DND-41 (cell line): Measurements from ENCODE around the gene SRCIN1.
A peak's percentile ranks its signal among the peaks of the same experiment; 100 is the strongest.
"Not testable (repeated sequence)": the region's sequence is repeated elsewhere in the genome, so short reads cannot be mapped to it uniquely, and the experiment has no call there.

ENCODE experiments used
- ATAC-seq: fragments of 200-7000 bp; cut with Tn5 transposase; 3 replicates; pipeline ENCODE4 v1.9.1; 2021; ENCODE audit warnings: low read depth; ENCODE audit not compliant: insufficient read depth
- DNase-seq: peaks from one replicate; pipeline ENCODE4 v3.0.0-alpha.2; 2020
- H2AFZ ChIP-seq: 2 replicates; pipeline ENCODE4 v1.6.0; 2012; ENCODE audit warnings: low read depth, low read length
- H3K27ac ChIP-seq: 2 replicates; pipeline ENCODE4 v1.5.1; 2012; ENCODE audit warnings: low read length, inconsistent platforms
- H3K27me3 ChIP-seq: fragments of 200-600 bp; sonication (generic); 2 replicates; pipeline ENCODE4 v1.6.0; 2012; ENCODE audit warnings: low read length, mild to moderate bottlenecking, inconsistent platforms; ENCODE audit not compliant: insufficient read depth, poor library complexity
- H3K36me3 ChIP-seq: 2 replicates; pipeline ENCODE4 v1.5.1; 2012; ENCODE audit warnings: low read length, inconsistent platforms; ENCODE audit not compliant: insufficient read depth
- H3K4me1 ChIP-seq: 2 replicates; pipeline ENCODE4 v1.5.1; 2012; ENCODE audit warnings: mild to moderate bottlenecking, low read length; ENCODE audit not compliant: insufficient read depth
- H3K4me2 ChIP-seq: 2 replicates; pipeline ENCODE4 v1.6.0; 2012; ENCODE audit warnings: mild to moderate bottlenecking, moderate library complexity, low read length, inconsistent platforms; ENCODE audit not compliant: insufficient read depth
- H3K4me3 ChIP-seq, 2 experiments: fragments of 200-600 bp in 1 of 2; shearing (Covaris generic) in 1 of 2; 2 replicates each; pipeline ENCODE4 v1.5.1; 2012 to 2016; ENCODE audit warnings: inconsistent platforms in 2 of 2, low read length in 2 of 2, mild to moderate bottlenecking in 2 of 2, low read depth in 1 of 2, moderate library complexity in 1 of 2
- H3K79me2 ChIP-seq: 2 replicates; pipeline ENCODE4 v1.6.0; 2012; ENCODE audit warnings: low read length, inconsistent platforms; ENCODE audit not compliant: insufficient read depth
- H3K9ac ChIP-seq: 2 replicates; pipeline ENCODE4 v1.6.0; 2012; ENCODE audit warnings: low read depth, mild to moderate bottlenecking, inconsistent platforms, low read length, moderate library complexity
- H3K9me3 ChIP-seq: 2 replicates; pipeline ENCODE4 v1.5.1; 2012; ENCODE audit warnings: low read length, moderate library complexity, mild to moderate bottlenecking, inconsistent platforms; ENCODE audit not compliant: insufficient read depth, severe bottlenecking
- H4K20me1 ChIP-seq: 2 replicates; pipeline ENCODE4 v1.6.0; 2012; ENCODE audit warnings: low read length; ENCODE audit not compliant: insufficient read depth
- EZH2 ChIP-seq: IDR thresholded peaks from 3 replicates; pipeline ENCODE4 v1.6.1; 2012; ENCODE audit warnings: borderline replicate concordance, low read depth, mild to moderate bottlenecking, moderate library complexity, low read length, inconsistent platforms; ENCODE audit not compliant: severe bottlenecking
- TF ChIP-seq, protein P1 (sequence below): IDR thresholded peaks from 2 replicates; pipeline ENCODE4 v1.5.1; 2012; ENCODE audit warnings: borderline replicate concordance, low read length, moderate library complexity, mild to moderate bottlenecking; ENCODE audit not compliant: poor library complexity, severe bottlenecking; ENCODE audit errors: extremely low read depth

Gene SRCIN1

DNA sequence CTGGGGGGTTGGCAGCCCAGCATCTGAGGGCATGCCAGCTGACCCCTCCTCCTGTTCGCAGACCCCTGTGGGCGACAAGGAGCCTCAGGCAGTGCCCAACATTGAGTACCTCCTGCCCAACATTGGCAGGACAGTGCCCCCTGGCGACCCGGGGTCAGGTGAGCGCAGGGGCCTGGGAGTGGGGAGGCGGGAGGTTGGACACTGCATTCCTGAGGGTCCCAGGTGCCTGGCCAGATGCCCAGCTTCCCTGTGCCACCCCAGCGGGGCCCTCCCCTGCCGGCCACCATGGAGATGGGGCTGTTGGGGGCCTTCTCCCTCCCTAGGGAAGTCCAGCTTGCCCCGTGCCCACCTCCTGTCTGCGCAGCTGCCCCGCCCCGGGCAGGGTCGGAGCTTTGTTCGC lies 107.4 kb downstream of the SRCIN1 start:
- DNase-seq (no peak), ATAC-seq (no peak)
- Histone ChIP-seq H3K27me3 (no peaks in the 10 kb centered on the region), H3K79me2 (no peaks in the 10 kb centered on the region), H3K36me3 (peaks cover 61% of the 10 kb centered on the region), H2AFZ (no peak overlapping the region), H4K20me1 (no peaks in the 10 kb centered on the region), H3K4me3 (no peak overlapping the region), H3K27ac (no peak overlapping the region), H3K9ac (no peak overlapping the region), H3K9me3 (no peaks in the 10 kb centered on the region), H3K4me1 (no peaks in the 10 kb centered on the region), H3K4me2 (no peak overlapping the region)
- no peak for TF ChIP-seq EZH2
- TF ChIP-seq, protein P1, sequence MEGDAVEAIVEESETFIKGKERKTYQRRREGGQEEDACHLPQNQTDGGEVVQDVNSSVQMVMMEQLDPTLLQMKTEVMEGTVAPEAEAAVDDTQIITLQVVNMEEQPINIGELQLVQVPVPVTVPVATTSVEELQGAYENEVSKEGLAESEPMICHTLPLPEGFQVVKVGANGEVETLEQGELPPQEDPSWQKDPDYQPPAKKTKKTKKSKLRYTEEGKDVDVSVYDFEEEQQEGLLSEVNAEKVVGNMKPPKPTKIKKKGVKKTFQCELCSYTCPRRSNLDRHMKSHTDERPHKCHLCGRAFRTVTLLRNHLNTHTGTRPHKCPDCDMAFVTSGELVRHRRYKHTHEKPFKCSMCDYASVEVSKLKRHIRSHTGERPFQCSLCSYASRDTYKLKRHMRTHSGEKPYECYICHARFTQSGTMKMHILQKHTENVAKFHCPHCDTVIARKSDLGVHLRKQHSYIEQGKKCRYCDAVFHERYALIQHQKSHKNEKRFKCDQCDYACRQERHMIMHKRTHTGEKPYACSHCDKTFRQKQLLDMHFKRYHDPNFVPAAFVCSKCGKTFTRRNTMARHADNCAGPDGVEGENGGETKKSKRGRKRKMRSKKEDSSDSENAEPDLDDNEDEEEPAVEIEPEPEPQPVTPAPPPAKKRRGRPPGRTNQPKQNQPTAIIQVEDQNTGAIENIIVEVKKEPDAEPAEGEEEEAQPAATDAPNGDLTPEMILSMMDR = no peak

- not testable (repeated sequence) for H3K4me2 ChIP-seq, H3K9ac ChIP-seq, DNase-seq, H3K9me3 ChIP-seq, H3K4me3 ChIP-seq, H2AFZ ChIP-seq, H3K27ac ChIP-seq, ATAC-seq, H3K4me1 ChIP-seq, H3K79me2 ChIP-seq, H3K27me3 ChIP-seq, H4K20me1 ChIP-seq
- peaks cover 63% of the 10 kb centered on the region for H3K36me3 ChIP-seq
Observed at GRCh38 chr17:38497656-38498055, 108.1 kb downstream of the SRCIN1 start.

DNA sequence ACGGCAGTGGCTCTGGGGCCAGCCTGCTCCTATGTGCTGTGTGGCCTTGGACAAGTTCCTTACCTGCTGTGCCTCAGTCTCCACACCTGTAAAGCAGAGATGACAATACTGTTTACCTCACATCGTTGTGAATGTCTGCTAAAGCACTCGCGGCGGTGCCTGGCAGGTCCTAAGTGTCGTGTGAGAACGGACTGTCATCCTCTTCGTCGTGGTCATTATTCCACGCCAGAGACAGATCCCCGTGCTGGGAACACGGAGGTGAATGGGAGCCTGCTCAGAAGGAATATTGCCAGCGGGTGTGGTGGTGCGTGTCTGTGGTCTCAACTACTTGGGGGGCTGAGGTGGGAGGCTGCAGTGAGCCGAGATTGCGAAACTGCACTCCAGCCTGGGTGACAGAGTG lies 111.6 kb downstream of the SRCIN1 start:
- peaks cover 75% of the 10 kb centered on the region for H3K36me3 ChIP-seq
- not testable (repeated sequence) for H3K4me1 ChIP-seq, H3K4me2 ChIP-seq, H3K27ac ChIP-seq, H3K9ac ChIP-seq, H3K4me3 ChIP-seq, H3K79me2 ChIP-seq, H3K27me3 ChIP-seq, H2AFZ ChIP-seq, H4K20me1 ChIP-seq, ATAC-seq, DNase-seq, H3K9me3 ChIP-seq

- not testable (repeated sequence) for H3K4me1 ChIP-seq, H3K4me3 ChIP-seq, H3K79me2 ChIP-seq, H3K27ac ChIP-seq, H2AFZ ChIP-seq, H3K4me2 ChIP-seq, H3K27me3 ChIP-seq, H3K9ac ChIP-seq, H4K20me1 ChIP-seq, H3K9me3 ChIP-seq
- peak; percentile 93 for DNase-seq
- TF ChIP-seq, protein P1 = peak; percentile 71
- ATAC-seq = peak; percentile 88
- peaks cover 62% of the 10 kb centered on the region for H3K36me3 ChIP-seq
Observed at GRCh38 chr17:38492067-38493040, 113.4 kb downstream of the SRCIN1 start.

GRCh38 chr17:38491346-38492066 lies 114.2 kb downstream of the SRCIN1 start:
- H2AFZ ChIP-seq, H3K9ac ChIP-seq, H4K20me1 ChIP-seq, H3K9me3 ChIP-seq, H3K4me2 ChIP-seq, H3K27me3 ChIP-seq, ATAC-seq, DNase-seq, H3K79me2 ChIP-seq, H3K4me3 ChIP-seq, H3K27ac ChIP-seq, H3K4me1 ChIP-seq: not testable (repeated sequence)
- H3K36me3 ChIP-seq = peaks cover 67% of the 10 kb centered on the region

DNA sequence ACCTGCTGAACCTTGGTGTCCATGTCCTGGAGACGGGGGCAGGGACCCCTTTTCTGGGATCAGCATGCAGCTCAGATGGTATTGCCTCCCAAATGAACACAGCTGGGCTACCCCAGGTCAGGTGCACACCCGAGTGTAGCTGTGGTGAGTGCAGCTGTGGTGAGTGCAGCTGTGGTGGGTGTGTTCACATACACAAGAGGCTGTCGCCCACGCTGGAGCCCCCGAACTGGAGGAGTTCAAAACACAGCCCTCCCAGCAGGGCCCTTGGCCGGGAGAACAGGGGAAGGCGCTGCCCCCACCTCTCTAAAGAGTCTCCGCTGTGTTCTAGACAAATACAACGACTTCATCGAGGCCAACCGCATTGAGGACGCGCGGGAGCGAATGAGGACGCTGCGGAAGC lies 116.0 kb downstream of the SRCIN1 start:
- H3K9ac ChIP-seq, H2AFZ ChIP-seq, H3K9me3 ChIP-seq, ATAC-seq, H3K4me2 ChIP-seq, H4K20me1 ChIP-seq, H3K27me3 ChIP-seq, H3K79me2 ChIP-seq, H3K4me3 ChIP-seq, H3K4me1 ChIP-seq: not testable (repeated sequence)
- peak; percentile 54 for DNase-seq
- peaks cover 66% of the 10 kb centered on the region for H3K36me3 ChIP-seq
- peak overlapping the region; percentile 40; the same call in 1 of the 2 replicates for H3K27ac ChIP-seq
